Measurements from ENCODE around the gene ZIK1. TPM values are rescaled to one million over a fixed set of nuclear protein-coding genes. Genes with fewer than 3 reads are reported as not detected.

The ZIK1 gene
- total RNA-seq, 1 donor from 2014 or later = 3.6 TPM

- H3K4me3 ChIP-seq (ENCODE audit: low read depth, low read length) = no peak overlapping the region
- TF ChIP-seq, protein P1, sequence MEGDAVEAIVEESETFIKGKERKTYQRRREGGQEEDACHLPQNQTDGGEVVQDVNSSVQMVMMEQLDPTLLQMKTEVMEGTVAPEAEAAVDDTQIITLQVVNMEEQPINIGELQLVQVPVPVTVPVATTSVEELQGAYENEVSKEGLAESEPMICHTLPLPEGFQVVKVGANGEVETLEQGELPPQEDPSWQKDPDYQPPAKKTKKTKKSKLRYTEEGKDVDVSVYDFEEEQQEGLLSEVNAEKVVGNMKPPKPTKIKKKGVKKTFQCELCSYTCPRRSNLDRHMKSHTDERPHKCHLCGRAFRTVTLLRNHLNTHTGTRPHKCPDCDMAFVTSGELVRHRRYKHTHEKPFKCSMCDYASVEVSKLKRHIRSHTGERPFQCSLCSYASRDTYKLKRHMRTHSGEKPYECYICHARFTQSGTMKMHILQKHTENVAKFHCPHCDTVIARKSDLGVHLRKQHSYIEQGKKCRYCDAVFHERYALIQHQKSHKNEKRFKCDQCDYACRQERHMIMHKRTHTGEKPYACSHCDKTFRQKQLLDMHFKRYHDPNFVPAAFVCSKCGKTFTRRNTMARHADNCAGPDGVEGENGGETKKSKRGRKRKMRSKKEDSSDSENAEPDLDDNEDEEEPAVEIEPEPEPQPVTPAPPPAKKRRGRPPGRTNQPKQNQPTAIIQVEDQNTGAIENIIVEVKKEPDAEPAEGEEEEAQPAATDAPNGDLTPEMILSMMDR (conservative IDR thresholded peaks at IDR 0.05; ENCODE audit: low read depth, low read length) = no peak
- no peak for DNase-seq (ENCODE audit: low read depth)
Measured at GRCh38 chr19:57623091-57623490, 39.1 kb downstream of the ZIK1 start.

DNA sequence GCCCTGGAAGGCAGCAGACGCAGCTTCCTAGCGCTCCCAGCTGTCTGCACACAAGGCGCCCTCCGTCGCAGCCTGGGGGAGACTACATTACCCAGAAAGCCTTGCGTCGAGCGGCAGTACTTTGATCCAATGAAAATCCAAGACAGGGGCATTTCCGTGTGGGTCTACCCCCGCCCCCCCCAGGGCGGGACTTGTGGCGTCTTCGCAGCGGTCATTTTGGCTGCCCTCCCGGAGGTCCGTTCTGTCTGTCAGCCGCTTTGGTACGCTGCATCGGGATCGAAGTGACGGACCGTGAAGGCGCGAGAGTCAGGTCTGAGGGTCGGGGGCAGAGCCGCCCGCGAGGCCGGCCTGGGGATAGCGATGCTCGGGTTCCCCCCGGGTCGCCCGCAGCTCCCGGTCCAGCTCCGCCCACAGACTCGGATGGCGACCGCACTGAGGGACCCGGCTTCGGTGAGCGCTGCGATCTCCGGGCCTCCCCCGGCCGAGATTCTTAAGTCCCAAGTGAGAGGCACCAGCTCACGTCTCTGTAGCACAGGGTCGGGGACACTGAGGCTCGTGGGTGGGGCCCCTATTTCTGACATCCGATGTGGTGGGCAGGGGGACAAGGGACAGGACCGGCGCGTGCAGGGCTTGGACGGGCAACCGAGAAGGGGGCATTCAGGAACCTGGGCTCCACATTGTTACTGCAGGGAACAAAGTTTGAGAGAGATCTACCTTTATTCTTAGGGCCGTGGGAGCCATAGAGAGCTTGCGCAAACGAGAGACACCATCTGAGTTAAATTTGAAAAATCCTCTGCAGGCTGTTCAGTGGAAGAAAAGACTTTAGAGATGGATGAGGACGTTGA is 49.3 kb downstream of the ZIK1 start, which contains the start of gene ZNF211:
TSS of gene ZNF211 (plus strand) at position 182 of the 845 bp plus-strand sequence. CDS start at position 361, 179 bp downstream.
- DNase-seq (ENCODE audit: low read depth) = peak; percentile 59
- TF ChIP-seq, protein P1 (conservative IDR thresholded peaks at IDR 0.05; ENCODE audit: low read depth, low read length) = no peak
- peak within 1 kb of the TSS; percentile 90 for H3K4me3 ChIP-seq (ENCODE audit: low read depth, low read length)

DNA sequence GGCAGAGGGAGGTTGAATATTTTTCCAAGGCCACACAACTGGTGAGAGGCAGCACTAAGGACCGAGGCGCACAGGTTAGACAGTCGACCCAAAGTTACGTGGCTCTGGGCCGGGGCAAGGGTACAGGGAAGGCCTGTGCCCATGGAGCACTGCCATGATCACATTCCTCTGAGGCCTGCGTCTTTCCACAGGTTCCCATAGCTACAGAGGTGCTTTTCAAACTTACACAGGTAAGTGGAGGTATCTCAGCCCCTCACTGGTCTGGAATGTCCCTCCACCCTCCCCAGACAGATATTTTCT is 49.8 kb downstream of the ZIK1 start:
- peak overlapping the region; percentile 90 for H3K4me3 ChIP-seq (ENCODE audit: low read depth, low read length)
- TF ChIP-seq, protein P1 (conservative IDR thresholded peaks at IDR 0.05; ENCODE audit: low read depth, low read length) = no peak
- DNase-seq (ENCODE audit: low read depth) = no peak

- no peak overlapping the region for H3K4me3 ChIP-seq (ENCODE audit: low read depth, low read length)
- no peak for DNase-seq (ENCODE audit: low read depth)
- TF ChIP-seq, protein P1 (conservative IDR thresholded peaks at IDR 0.05; ENCODE audit: low read depth, low read length) = no peak
Measured at GRCh38 chr19:57637379-57637778, 53.4 kb downstream of the ZIK1 start.

DNA sequence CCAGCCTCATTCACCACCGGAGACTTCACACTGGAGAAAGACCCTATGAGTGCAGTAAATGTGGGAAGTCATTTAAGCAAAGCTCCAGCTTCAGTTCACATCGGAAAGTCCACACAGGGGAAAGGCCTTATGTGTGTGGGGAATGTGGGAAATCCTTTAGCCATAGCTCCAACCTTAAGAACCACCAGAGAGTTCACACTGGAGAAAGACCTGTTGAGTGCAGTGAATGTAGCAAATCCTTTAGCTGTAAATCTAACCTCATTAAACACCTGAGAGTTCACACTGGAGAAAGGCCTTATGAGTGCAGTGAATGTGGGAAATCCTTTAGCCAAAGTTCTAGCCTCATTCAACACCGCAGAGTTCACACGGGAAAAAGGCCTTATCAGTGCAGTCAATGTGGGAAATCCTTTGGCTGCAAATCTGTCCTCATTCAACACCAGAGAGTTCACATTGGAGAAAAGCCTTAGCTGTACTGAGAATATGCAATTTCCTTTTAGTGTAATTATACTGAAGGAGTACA is 57.8 kb downstream of the ZIK1 start:
- H3K4me3 ChIP-seq (ENCODE audit: low read depth, low read length) = no peak overlapping the region
- no peak for DNase-seq (ENCODE audit: low read depth)
- TF ChIP-seq, protein P1 (conservative IDR thresholded peaks at IDR 0.05; ENCODE audit: low read depth, low read length) = no peak

DNA sequence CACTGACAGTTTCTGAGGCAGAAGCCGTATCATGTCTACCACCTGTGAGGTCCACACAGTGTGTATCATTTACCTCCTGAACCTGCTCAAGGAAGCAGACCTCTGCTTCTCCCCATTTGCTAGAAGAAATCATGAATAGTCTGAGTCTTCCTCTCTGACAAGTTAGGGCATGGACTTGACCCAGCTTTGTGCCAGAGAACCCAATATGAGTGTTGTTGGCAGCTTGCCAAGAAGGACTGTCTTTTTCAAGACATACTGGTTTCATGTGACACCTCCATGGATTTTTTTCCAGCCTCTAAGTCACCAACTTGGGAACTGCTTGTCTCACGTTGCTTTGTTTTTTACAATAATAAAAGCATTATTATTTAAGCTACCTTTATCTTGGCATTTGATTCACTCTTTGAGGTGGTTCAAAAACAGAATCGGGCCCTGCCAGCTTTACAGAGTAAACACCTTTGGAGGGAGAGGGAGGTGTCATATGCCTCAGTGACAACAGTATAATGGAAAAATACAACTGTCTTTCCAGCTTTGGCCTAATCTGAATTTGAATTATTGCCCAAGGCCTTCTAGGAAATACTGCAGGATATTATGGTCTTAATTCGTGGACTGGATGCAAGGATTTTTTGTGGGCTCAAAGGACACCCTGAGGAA is 58.6 kb downstream of the ZIK1 start:
- no peak for DNase-seq (ENCODE audit: low read depth)
- H3K4me3 ChIP-seq (ENCODE audit: low read depth, low read length) = no peak overlapping the region
- TF ChIP-seq, protein P1 (conservative IDR thresholded peaks at IDR 0.05; ENCODE audit: low read depth, low read length) = no peak

Other genes starting within 250 kb of the ZIK1 start
- 2.7 and 5.8 TPM in 2 replicates for gene ZNF304, start 232.9 kb upstream of the ZIK1 start, total RNA-seq
- 14.8 and 36.2 TPM in 2 replicates for gene TRAPPC2B, start 220.6 kb upstream of the ZIK1 start, total RNA-seq
- gene ZNF547, start 220.6 kb upstream of the ZIK1 start, total RNA-seq = 1.3 and 3.4 TPM in 2 replicates
- gene ZNF548, start 194.3 kb upstream of the ZIK1 start, total RNA-seq = 4.7 and 6.1 TPM in 2 replicates
- gene ZNF17, start 173.0 kb upstream of the ZIK1 start, total RNA-seq = 2.5 and 4.6 TPM in 2 replicates
- 8.6 and 16.3 TPM in 2 replicates for gene ZNF749, start 148.8 kb upstream of the ZIK1 start, total RNA-seq
- 0.07 TPM in 1 of 2 replicates, not detected in the other for gene VN1R1, start 127.0 kb upstream of the ZIK1 start, total RNA-seq
- 6.1 and 6.2 TPM in 2 replicates for gene ZNF772, start 106.6 kb upstream of the ZIK1 start, total RNA-seq
- 2.5 and 3.8 TPM in 2 replicates for gene ZNF419, start 96.4 kb upstream of the ZIK1 start, total RNA-seq
- gene ZNF773, start 84.2 kb upstream of the ZIK1 start, total RNA-seq = 4.6 and 5.4 TPM in 2 replicates
- gene ZNF549, start 56.8 kb upstream of the ZIK1 start, total RNA-seq = 1.7 and 2.4 TPM in 2 replicates
- gene ZNF550, start 24.3 kb upstream of the ZIK1 start, total RNA-seq = 1.8 and 4.6 TPM in 2 replicates
- gene ZNF416, start 5.2 kb upstream of the ZIK1 start, total RNA-seq = 2.0 and 3.8 TPM in 2 replicates
- 5.4 and 10.3 TPM in 2 replicates for gene ZNF530, start 15.7 kb downstream of the ZIK1 start, total RNA-seq
- 11.9 and 16.8 TPM in 2 replicates for gene ZNF134, start 30.1 kb downstream of the ZIK1 start, total RNA-seq
- gene ZNF211, start 49.0 kb downstream of the ZIK1 start, total RNA-seq = 2.7 and 6.6 TPM in 2 replicates
- gene ZSCAN4, start 84.8 kb downstream of the ZIK1 start, total RNA-seq = not detected in 2 replicates
- gene ZNF551, start 97.8 kb downstream of the ZIK1 start, total RNA-seq = 1.8 and 8.0 TPM in 2 replicates
- 1.4 and 2.1 TPM in 2 replicates for gene ZNF154, start 125.1 kb downstream of the ZIK1 start, total RNA-seq
- gene ZNF671, start 143.5 kb downstream of the ZIK1 start, total RNA-seq = 1.3 and 3.0 TPM in 2 replicates
- gene ZNF776, start 162.7 kb downstream of the ZIK1 start, total RNA-seq = 8.6 and 9.0 TPM in 2 replicates
- gene ZNF586, start 185.5 kb downstream of the ZIK1 start, total RNA-seq = 6.7 and 6.9 TPM in 2 replicates
- 7.0 and 8.9 TPM in 2 replicates for gene ZNF552, start 230.8 kb downstream of the ZIK1 start, total RNA-seq
- 11.3 and 14.7 TPM in 2 replicates for gene ZNF587B, start 246.2 kb downstream of the ZIK1 start, total RNA-seq